NCI-H748 (cell line): ENCODE data around the gene GPR137.
A peak's percentile ranks its signal among the peaks of the same experiment; 100 is the strongest.

Source experiments
- DNase-seq: peaks from one replicate; lab custom pipeline; 2025; ENCODE audit not compliant: unreplicated experiment; lab: John Stamatoyannopoulos, UW

GPR137 gene

GRCh38 chr11:64284048-64284961 lies 1.3 kb upstream of the GPR137 start, which contains the start of gene BAD:
Gene BAD, minus strand, starts transcription at chr11:64284665. Its CDS starts 297 bp downstream, at chr11:64284368.
- peak; percentile 94 for DNase-seq

GRCh38 chr11:64285885-64286800 lies 495 bp downstream of the GPR137 start:
- peak; percentile 30 for DNase-seq

DNA sequence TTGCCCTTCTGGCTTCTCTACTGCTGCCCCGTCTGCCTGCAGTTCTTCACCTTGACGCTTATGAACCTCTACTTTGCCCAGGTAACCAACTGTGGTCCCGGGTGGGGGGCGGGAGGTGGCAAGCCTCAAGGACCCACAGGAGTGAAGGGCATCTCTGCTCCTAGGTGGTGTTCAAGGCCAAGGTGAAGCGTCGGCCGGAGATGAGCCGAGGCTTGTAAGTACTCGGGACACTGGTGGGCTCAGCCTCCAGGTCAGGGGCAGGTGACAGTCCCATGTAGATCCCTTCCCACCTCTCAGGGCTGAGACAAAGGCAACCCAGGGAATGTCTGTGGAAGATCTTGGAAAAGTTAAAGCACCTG lies 1.1 kb downstream of the GPR137 start:
- DNase-seq = no peak

DNA sequence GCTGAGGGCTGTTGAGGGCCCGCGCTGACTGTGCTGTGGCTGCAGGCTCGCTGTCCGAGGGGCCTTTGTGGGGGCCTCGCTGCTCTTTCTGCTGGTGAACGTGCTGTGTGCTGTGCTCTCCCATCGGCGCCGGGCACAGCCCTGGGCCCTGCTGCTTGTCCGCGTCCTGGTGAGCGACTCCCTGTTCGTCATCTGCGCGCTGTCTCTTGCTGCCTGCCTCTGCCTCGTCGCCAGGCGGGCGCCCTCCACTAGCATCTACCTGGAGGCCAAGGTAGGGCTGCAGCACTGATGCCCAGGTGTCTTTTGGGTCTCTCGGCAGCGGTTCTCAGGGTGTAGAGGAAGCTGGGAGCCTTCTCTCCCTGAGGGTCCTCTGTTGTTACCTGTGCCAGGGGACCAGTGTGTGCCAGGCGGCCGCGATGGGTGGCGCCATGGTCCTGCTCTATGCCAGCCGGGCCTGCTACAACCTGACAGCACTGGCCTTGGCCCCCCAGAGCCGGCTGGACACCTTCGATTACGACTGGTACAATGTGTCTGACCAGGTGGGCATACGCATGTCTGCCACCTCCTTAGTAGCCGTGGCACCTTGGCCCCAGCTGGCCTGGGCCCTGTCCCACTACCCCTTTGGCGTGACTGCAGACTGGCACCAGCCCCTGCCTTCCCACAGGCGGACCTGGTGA lies 2.2 kb downstream of the GPR137 start:
- no peak for DNase-seq

DNA sequence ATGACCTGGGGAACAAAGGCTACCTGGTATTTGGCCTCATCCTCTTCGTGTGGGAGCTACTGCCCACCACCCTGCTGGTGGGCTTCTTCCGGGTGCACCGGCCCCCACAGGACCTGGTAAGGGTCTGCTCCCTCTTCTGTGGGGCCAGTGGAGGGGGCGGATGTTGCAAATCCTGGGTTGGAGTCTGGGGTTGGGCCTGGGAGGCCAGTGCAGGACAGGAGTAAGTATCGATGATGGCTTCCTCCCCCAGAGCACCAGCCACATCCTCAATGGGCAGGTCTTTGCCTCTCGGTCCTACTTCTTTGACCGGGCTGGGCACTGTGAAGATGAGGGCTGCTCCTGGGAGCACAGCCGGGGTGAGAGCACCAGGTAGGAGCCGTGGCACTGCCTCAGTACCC lies 2.7 kb downstream of the GPR137 start:
- DNase-seq = no peak

DNA sequence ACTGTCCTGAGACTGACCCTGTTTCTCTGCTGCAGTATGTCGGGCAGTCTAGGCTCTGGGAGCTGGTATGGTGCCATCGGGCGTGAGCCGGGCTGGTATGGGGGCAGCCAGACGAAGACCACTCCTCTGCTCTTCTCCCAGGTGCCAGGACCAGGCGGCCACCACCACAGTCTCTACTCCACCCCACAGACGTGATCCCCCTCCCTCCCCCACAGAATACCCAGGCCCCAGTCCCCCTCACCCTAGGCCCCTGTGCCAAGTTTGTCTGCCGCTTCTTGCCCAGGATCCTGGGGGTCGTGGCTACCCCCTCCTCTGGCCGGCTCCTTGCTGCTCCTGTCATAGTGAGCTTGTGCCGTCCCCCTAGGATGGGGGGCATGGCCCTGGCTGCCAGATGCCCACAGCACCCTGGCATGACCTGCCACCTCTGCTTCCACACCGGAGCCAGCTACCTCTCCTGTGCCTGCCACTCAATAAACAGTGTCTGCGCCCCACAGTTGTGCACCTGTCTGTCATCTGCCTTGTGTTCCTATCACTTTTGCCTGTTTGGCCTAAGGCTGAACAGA lies 3.4 kb downstream of the GPR137 start:
- DNase-seq = no peak

- no peak for DNase-seq
Observed at GRCh38 chr11:64290352-64291261, 5.0 kb downstream of the GPR137 start.

GRCh38 chr11:64291262-64291751 lies 5.7 kb downstream of the GPR137 start, which contains the start of gene KCNK4:
Gene KCNK4, plus strand, starts transcription at chr11:64291302. Its CDS starts 1,717 bp downstream, at chr11:64293019.
- DNase-seq = no peak

DNA sequence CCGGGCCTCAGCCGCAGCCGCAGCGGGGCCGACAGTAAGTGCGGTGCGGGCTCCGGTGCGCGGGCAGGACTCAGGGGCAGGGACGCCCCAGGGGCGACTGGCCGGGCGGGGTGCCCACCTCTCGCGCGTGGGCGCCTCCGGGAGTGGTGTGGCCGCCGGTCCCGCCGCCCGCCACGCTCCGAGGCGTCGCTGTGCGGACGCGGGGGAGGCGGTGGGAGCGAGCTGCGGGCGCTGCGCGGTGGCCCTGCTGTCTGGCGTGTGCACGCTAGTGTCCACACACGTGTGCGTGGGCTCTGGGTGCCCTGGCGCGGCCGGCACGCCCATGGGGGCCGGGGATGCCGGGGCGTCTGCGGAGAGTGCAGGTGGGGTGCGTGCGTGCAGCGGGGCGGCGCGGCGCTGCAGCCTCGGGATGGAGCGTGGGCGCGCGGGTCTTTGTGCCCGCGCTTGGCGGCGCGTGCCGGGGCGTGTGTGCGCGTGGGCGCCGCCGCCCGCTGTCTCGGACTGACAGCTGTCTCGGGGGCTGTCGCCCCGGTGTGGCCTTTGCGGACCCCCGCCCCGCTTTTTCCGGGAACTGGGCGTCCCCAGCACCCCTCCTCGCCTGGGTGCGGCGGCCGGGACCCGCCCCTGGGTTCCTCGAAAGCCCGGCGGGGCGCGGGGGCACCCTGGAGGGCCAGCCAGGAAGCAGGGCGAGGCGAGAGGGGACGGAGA lies 6.3 kb downstream of the GPR137 start:
- DNase-seq = no peak

GRCh38 chr11:64292460-64293254 lies 7.0 kb downstream of the GPR137 start:
- no peak for DNase-seq

DNA sequence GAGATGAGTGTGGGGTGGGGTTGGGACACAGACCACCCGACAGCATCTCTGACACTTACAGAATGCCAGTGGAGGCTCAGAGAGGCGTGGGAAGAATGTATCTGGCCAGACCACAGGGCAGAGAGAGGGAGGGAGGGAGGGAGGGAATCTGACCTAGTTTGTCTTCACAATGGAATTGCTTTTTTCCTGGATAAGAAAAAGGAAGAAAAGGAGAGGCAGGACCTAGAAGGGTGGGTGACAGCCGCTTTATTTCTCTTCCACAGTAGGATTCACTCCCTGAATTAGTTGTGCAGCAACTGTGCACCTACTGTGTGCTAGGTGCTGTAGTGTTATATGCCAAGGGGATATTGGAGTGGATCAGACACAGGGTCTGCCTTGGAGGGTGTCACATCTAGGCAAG lies 9.1 kb downstream of the GPR137 start:
- no peak for DNase-seq

DNA sequence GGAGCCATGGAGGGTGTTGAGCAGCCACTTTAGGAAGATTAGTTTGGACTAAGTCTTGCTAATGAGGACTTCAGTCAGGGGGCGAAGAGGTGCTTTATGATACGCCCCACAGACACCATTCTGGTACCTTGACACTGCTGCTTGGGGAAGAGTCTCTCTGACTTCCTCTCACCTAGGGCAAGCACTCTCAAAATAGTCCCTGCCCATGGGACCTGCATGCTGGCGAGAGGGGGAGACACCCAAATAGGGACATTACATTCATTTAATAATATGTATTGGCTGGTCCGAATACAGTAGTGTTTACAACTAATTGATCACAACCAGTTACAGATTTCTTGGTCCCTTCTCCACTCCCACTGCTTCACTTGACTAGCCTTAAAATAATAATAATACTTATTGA lies 10.1 kb downstream of the GPR137 start:
- DNase-seq = no peak

GRCh38 chr11:64296236-64296635 lies 10.6 kb downstream of the GPR137 start:
- DNase-seq = no peak

DNA sequence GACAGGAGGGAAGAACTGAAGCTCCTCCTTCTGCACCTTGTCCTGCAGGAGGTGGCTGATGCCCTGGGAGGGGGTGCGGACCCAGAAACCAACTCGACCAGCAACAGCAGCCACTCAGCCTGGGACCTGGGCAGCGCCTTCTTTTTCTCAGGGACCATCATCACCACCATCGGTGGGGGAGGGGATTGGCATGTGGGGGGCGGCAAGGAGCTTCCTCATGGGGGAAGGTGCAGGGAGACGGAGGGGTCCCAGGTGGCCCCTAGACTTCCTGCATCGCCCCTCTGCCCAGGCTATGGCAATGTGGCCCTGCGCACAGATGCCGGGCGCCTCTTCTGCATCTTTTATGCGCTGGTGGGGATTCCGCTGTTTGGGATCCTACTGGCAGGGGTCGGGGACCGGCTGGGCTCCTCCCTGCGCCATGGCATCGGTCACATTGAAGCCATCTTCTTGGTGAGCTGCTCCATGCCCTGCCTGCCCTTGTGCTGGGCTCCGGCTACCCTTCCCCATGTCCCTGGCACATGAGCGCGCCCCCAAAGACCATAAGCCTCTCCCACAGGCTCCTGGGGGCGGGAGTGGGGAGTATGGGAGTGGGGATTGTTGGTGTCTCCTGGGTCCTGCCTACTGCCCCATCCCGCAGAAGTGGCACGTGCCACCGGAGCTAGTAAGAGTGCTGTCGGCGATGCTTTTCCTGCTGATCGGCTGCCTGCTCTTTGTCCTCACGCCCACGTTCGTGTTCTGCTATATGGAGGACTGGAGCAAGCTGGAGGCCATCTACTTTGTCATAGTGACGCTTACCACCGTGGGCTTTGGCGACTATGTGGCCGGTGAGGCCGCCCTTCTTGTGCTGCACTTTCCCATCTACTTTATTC lies 11.4 kb downstream of the GPR137 start:
- no peak for DNase-seq

GRCh38 chr11:64297699-64298358 lies 12.2 kb downstream of the GPR137 start:
- DNase-seq = no peak

- peak; percentile 42 for DNase-seq
Observed at GRCh38 chr11:64298966-64299846, 13.6 kb downstream of the GPR137 start.
